Measurements from ENCODE around the gene TSC2.

- no peak for TF ChIP-seq CTCF (IDR thresholded peaks at IDR 0.05)
- no peak for TF ChIP-seq POLR2A (IDR thresholded peaks at IDR 0.05)
- TF ChIP-seq POLR2AphosphoS5 (IDR thresholded peaks at IDR 0.05) = no peak
Observed at GRCh38 chr16:2008631-2009163, 39.1 kb upstream of the TSC2 start.
